HG03520 (cell line): ENCODE data around the gene CCL18.
"Not testable (repeated sequence)": the region's sequence is repeated elsewhere in the genome, so short reads cannot be mapped to it uniquely, and the experiment has no call there.

Experiments
- ATAC-seq: cut with Tn5 transposase; IDR thresholded peaks from one replicate; pipeline ENCODE4 v1.9.1; 2021; ENCODE audit warnings: mild to moderate bottlenecking, moderate library complexity; ENCODE audit not compliant: unreplicated experiment

CCL18 gene

GRCh38 chr17:36099004-36099403 is 34.9 kb downstream of the CCL18 start:
- not testable (repeated sequence) for ATAC-seq

GRCh38 chr17:36103401-36103975 is 39.4 kb downstream of the CCL18 start, which contains the start of gene CCL4:
Gene CCL4 (plus strand): TSS chr17:36103827. CDS start chr17:36103906, 79 bp downstream.
- ATAC-seq, result peak; percentile 64

- ATAC-seq, result not testable (repeated sequence)
These were observed 40.2 kb downstream of the CCL18 start for GRCh38 chr17:36104246-36104645.

- ATAC-seq, result no peak
These were observed 40.7 kb downstream of the CCL18 start for GRCh38 chr17:36104701-36105181.

- ATAC-seq, result no peak
These were observed 41.9 kb downstream of the CCL18 start for GRCh38 chr17:36105781-36106492.

GRCh38 chr17:36106493-36106835 is 42.4 kb downstream of the CCL18 start:
- ATAC-seq, result no peak

GRCh38 chr17:36107660-36108059 is 43.6 kb downstream of the CCL18 start:
- ATAC-seq, result no peak

GRCh38 chr17:36108265-36108664 is 44.2 kb downstream of the CCL18 start:
- not testable (repeated sequence) for ATAC-seq

- ATAC-seq, result no peak
These were observed 47.0 kb downstream of the CCL18 start for GRCh38 chr17:36111068-36111490.

- no peak for ATAC-seq
These were observed 48.5 kb downstream of the CCL18 start for GRCh38 chr17:36112572-36112971.

GRCh38 chr17:36113131-36113530 is 49.1 kb downstream of the CCL18 start:
- not testable (repeated sequence) for ATAC-seq

GRCh38 chr17:36114971-36115648 is 51.0 kb downstream of the CCL18 start:
- ATAC-seq, result not testable (repeated sequence)

GRCh38 chr17:36115649-36115977 is 51.5 kb downstream of the CCL18 start:
- not testable (repeated sequence) for ATAC-seq

- no peak for ATAC-seq
These were observed 53.7 kb downstream of the CCL18 start for GRCh38 chr17:36117505-36118382.

GRCh38 chr17:36118477-36119353 is 54.6 kb downstream of the CCL18 start:
- ATAC-seq, result no peak

- ATAC-seq, result no peak
These were observed 56.1 kb downstream of the CCL18 start for GRCh38 chr17:36120221-36120620.

GRCh38 chr17:36121099-36121498 is 57.0 kb downstream of the CCL18 start:
- not testable (repeated sequence) for ATAC-seq
